Neural progenitor cell (in vitro differentiated cells): Measurements from ENCODE around the gene HOMER2.

Experiments used
- EZH2phosphoT487 ChIP-seq: fragments of 200-600 bp; sonication (generic); IDR thresholded peaks from 2 replicates; pipeline ENCODE4 v1.6.1; 2017; ENCODE audit warnings: antibody characterized with exemption
- TF ChIP-seq, protein P1 (sequence below): fragments of 200-600 bp; sonication (generic); IDR thresholded peaks from 2 replicates; pipeline ENCODE4 v1.5.1; 2017; ENCODE audit warnings: antibody characterized with exemption, mild to moderate bottlenecking

DNA sequence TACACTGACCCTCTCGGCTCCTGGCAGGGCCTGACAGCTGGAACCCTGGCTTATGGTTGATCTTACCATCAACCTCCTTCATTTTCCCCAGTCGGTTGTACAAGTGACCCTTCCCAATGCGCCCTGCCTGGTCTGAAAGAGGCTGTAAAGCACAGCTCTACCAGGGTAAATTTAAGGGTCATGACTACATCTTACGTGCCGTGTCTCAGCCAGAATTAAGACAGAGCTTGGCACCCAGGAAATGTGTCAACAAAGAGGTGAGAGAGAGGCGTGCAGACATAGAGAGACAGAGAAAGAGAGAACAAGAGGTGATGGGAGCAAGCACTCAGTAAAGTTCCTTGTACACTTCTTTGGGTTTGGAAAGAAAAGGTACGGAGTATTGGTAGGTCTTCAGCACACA lies 28.8 kb downstream of the HOMER2 start:
- TF ChIP-seq, protein P1, sequence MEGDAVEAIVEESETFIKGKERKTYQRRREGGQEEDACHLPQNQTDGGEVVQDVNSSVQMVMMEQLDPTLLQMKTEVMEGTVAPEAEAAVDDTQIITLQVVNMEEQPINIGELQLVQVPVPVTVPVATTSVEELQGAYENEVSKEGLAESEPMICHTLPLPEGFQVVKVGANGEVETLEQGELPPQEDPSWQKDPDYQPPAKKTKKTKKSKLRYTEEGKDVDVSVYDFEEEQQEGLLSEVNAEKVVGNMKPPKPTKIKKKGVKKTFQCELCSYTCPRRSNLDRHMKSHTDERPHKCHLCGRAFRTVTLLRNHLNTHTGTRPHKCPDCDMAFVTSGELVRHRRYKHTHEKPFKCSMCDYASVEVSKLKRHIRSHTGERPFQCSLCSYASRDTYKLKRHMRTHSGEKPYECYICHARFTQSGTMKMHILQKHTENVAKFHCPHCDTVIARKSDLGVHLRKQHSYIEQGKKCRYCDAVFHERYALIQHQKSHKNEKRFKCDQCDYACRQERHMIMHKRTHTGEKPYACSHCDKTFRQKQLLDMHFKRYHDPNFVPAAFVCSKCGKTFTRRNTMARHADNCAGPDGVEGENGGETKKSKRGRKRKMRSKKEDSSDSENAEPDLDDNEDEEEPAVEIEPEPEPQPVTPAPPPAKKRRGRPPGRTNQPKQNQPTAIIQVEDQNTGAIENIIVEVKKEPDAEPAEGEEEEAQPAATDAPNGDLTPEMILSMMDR = no peak
- no peak for TF ChIP-seq EZH2phosphoT487
